Adrenal gland (tissue), 5 donors: Measurements from ENCODE around the gene ZNF516.

Experiments
- POLR2A ChIP-seq, 2 donors: fragments of 450-650 bp; IDR thresholded peaks; one replicate each; pipeline ENCODE4 v1.6.1; 2017; ENCODE audit warnings: antibody characterized with exemption in 2 of 2, mild to moderate bottlenecking in 2 of 2, moderate library complexity in 1 of 2
- TF ChIP-seq, protein P1 (sequence below), 6 experiments: fragments of 450-650 bp in 4 of 6; fragments of 200-600 bp in 2 of 6; sonication (generic) in 1 of 6; IDR thresholded peaks; 1 replicate in 5 of 6; 2 replicates in 1 of 6; pipeline versions ENCODE4 v1.5.1 to v1.8.0; 2016 to 2021; ENCODE audit warnings: antibody characterized with exemption in 6 of 6, mild to moderate bottlenecking in 2 of 6, moderate library complexity in 1 of 6
- donor health status: DM: no; HTN: no; CAD: no.

DNA sequence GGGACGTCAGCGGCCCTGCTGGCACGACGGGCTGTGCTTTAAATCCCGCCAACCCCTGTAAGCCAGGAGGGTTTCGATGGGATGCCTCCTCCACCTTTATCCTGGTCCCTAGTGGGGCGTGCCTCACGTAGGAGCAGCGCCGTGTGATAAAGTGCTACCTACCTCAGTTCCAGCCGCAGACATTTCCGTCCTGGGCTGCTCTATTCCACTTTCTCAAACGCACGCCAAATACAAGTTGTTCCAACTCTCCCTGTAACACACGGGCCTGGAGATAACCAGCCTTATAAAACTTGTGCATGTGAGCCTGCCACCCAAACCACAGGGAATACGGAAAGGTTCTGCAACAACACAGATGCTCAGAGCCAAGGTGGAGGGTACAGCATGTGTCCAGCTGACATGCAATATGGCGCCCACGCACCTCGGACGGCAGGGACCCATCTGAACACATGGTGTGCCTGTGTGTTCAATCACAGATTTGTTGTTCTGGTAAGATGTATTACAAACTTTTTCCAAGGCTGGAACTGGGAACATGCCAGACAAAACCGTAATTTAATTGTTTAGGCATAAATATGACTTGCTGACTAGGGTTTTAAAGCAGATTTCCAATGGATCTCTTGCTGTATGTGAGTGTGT lies 47.7 kb downstream of the ZNF516 start:
- TF ChIP-seq, protein P1, sequence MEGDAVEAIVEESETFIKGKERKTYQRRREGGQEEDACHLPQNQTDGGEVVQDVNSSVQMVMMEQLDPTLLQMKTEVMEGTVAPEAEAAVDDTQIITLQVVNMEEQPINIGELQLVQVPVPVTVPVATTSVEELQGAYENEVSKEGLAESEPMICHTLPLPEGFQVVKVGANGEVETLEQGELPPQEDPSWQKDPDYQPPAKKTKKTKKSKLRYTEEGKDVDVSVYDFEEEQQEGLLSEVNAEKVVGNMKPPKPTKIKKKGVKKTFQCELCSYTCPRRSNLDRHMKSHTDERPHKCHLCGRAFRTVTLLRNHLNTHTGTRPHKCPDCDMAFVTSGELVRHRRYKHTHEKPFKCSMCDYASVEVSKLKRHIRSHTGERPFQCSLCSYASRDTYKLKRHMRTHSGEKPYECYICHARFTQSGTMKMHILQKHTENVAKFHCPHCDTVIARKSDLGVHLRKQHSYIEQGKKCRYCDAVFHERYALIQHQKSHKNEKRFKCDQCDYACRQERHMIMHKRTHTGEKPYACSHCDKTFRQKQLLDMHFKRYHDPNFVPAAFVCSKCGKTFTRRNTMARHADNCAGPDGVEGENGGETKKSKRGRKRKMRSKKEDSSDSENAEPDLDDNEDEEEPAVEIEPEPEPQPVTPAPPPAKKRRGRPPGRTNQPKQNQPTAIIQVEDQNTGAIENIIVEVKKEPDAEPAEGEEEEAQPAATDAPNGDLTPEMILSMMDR (IDR thresholded peaks at IDR 0.05) = no peak
- no peak for TF ChIP-seq POLR2A (IDR thresholded peaks at IDR 0.05)
